Measurements from ENCODE around the gene ACTR8.
A peak's percentile ranks its signal among the peaks of the same experiment; 100 is the strongest.

Gene ACTR8

GRCh38 chr3:53900666-53901331, 18.8 kb upstream of the ACTR8 start:
- DNase-seq (ENCODE audit: insufficient read length, low spot score) (no peak), FAIRE-seq (no peak)
- no peak for TF ChIP-seq CTCF (IDR thresholded peaks at IDR 0.05; ENCODE audit: insufficient read depth, missing control alignments)

GRCh38 chr3:53899750-53900149, 17.8 kb upstream of the ACTR8 start:
- DNase-seq (ENCODE audit: insufficient read length, low spot score) = no peak
- TF ChIP-seq CTCF (IDR thresholded peaks at IDR 0.05; ENCODE audit: insufficient read depth, missing control alignments) = no peak
- FAIRE-seq = no peak

GRCh38 chr3:53892286-53892637, 10.3 kb upstream of the ACTR8 start:
- FAIRE-seq = peak; percentile 21
- TF ChIP-seq CTCF (IDR thresholded peaks at IDR 0.05; ENCODE audit: insufficient read depth, missing control alignments) = no peak

GRCh38 chr3:53891497-53892285, 9.7 kb upstream of the ACTR8 start, which contains the start of gene SELENOK:
TSS of gene SELENOK (minus strand) at chr3:53891859.
- TF ChIP-seq CTCF (IDR thresholded peaks at IDR 0.05; ENCODE audit: insufficient read depth, missing control alignments) = no peak
- no peak for FAIRE-seq
- DNase-seq (ENCODE audit: insufficient read length, low spot score) = peak; percentile 59

More at GRCh38 chr3:53892286-53892637, 10.3 kb upstream of the ACTR8 start:
- no peak for DNase-seq (ENCODE audit: insufficient read length, low spot score)

GRCh38 chr3:53890726-53891475, 8.9 kb upstream of the ACTR8 start:
- DNase-seq (ENCODE audit: insufficient read length, low spot score) (no peak), FAIRE-seq (no peak)
- TF ChIP-seq CTCF (IDR thresholded peaks at IDR 0.05; ENCODE audit: insufficient read depth, missing control alignments) = no peak

DNA sequence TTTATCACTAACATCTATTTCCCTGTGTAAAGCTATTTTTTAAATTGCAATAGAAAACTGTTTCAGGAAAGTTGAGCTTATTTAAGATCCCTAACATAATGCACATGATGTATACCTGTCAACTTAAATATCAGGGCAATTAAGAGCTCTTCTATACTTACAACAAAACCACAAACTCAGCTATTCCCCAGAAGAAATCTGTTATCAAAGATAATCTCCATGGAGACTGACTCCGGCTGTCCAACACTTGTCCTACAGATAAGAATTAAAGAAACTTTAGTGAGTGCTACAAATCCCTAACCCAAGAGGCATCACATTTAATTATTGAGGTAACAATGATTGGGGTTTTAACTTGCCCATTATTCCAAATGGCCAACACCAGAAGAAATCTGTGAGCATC, 6.3 kb upstream of the ACTR8 start:
- no peak for DNase-seq (ENCODE audit: insufficient read length, low spot score)
- TF ChIP-seq CTCF (IDR thresholded peaks at IDR 0.05; ENCODE audit: insufficient read depth, missing control alignments) = no peak
- no peak for FAIRE-seq
